Neural crest cell (in vitro differentiated cells): ENCODE measurements around the gene IFI35. TPM values are rescaled to one million over a fixed set of nuclear protein-coding genes. Genes with fewer than 3 reads are reported as not detected.
A peak's percentile ranks its signal among the peaks of the same experiment; 100 is the strongest.

Source experiments
- DNase-seq: peaks from one replicate; pipeline ENCODE4 v3.0.0; 2021; ENCODE audit warnings: low read depth, mixed read lengths, low spot score
- H3K27ac Mint-ChIP-seq: one replicate; pipeline ENCODE4 v1.8.0; 2021; ENCODE audit warnings: mild to moderate bottlenecking, mixed read lengths; ENCODE audit not compliant: unreplicated experiment
- H3K27me3 Mint-ChIP-seq: 2 replicates; pipeline ENCODE4 v1.8.0; 2021; ENCODE audit warnings: low read depth, mild to moderate bottlenecking, mixed read lengths
- H3K36me3 Mint-ChIP-seq: 2 replicates; pipeline ENCODE4 v1.8.0; 2021; ENCODE audit warnings: low read depth, mild to moderate bottlenecking, mixed read lengths
- H3K4me1 Mint-ChIP-seq: 2 replicates; pipeline ENCODE4 v1.8.0; 2021; ENCODE audit warnings: mixed read lengths
- H3K4me3 Mint-ChIP-seq: one replicate; pipeline ENCODE4 v1.8.0; 2021; ENCODE audit warnings: mild to moderate bottlenecking, mixed read lengths
- H3K9me3 Mint-ChIP-seq: 2 replicates; pipeline ENCODE4 v1.8.0; 2021; ENCODE audit warnings: mixed read lengths
- CTCF ChIP-seq: fragments of 200-600 bp; sonication (generic); conservative IDR thresholded peaks from 2 replicates; pipeline ENCODE4 v1.5.0; 2021; ENCODE audit warnings: antibody characterized with exemption, mild to moderate bottlenecking
- total RNA-seq: library from RNA; stranded (reverse); gene quantifications from 2 replicates; pipeline ENCODE4 v1.2.1, GENCODE V29; 2021

The IFI35 gene
- total RNA-seq, 1 donor from 2014 or later: 0.91 TPM

GRCh38 chr17:43030137-43030767, 23.7 kb downstream of the IFI35 start:
- Mint-ChIP-seq H3K27me3 (no peaks in the 10 kb centered on the region), H3K4me3 (no peak overlapping the region), H3K36me3 (no peaks in the 10 kb centered on the region), H3K9me3 (no peaks in the 10 kb centered on the region), H3K27ac (peak overlapping the region; percentile 16), H3K4me1 (peaks cover 54% of the 10 kb centered on the region)
- DNase-seq: no peak
- no peak for TF ChIP-seq CTCF

DNA sequence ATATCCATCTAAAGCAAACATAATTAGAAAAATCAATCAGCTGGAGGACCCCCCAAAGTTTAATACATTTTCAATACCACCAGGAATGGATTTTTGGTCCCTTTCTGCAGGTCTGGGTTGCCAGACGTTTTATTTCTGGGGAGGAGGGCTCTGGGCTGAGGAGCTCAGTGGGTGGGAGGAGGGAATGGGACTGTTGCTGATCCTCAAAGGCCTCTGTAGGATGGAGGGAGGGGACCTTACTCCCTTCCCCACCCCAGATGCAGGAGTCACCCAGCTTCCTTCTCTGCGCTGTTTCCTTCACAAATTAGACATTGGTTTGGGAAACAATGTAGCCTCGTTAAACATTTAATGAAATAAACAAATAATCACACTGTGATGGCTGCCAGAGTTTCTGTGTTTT, 25.1 kb downstream of the IFI35 start:
- Mint-ChIP-seq H3K4me1 (peaks cover 64% of the 10 kb centered on the region), H3K4me3 (no peak overlapping the region), H3K27ac (no peak overlapping the region), H3K27me3 (no peaks in the 10 kb centered on the region), H3K9me3 (no peaks in the 10 kb centered on the region), H3K36me3 (no peaks in the 10 kb centered on the region)
- DNase-seq: no peak
- no peak for TF ChIP-seq CTCF

DNA sequence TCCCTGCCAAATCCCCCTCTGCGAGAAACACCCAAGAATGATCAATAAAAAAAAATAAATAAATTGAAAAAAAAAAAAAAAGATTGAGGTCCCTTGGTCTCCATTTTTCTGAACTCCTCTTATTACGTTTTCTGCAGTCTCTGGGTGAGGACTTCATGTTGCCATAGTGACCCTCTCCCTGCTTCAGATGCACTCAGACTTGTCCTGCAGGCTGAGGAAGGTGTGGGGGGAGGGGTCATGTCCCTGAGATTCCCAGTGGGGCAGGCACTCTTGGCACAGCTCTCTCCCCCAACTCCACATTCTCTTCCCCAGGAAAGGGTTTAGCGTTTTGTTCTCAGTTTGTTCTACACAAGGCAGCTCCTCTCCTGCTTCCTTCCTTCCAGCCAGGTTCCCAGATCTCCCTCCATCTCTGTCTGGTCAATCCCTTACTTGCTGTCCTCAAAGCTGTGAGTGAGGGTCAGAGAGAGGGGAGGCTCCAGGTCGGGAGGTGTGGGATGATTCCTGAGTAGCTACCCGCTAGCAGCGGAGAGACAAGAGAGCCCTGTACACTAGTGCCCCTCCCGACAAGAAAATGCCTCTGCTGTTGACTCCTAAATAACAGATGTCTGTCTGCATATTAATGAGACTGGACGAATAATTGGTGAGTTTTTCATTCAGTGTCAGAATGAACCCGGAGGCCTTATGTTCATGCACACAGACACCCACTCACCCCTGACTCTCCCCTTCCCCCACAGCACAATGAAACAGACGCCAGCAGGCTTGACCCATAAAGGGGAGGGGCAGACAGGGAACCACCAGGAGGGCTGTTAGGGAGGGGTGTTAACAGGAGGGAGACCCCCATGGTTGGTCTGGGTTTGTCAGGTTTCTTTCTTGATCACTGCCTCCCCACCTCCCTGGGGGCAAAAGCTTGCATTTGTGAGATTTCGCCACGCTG, 27.6 kb downstream of the IFI35 start:
- no peaks in the 10 kb centered on the region for H3K36me3 Mint-ChIP-seq
- TF ChIP-seq CTCF: no peak
- peak overlapping the region; percentile 83 for H3K27ac Mint-ChIP-seq
- no peak for DNase-seq
- peak overlapping the region; percentile 84 for H3K4me3 Mint-ChIP-seq
- H3K4me1 Mint-ChIP-seq: peaks cover 58% of the 10 kb centered on the region
- no peaks in the 10 kb centered on the region for H3K9me3 Mint-ChIP-seq
- no peaks in the 10 kb centered on the region for H3K27me3 Mint-ChIP-seq

DNA sequence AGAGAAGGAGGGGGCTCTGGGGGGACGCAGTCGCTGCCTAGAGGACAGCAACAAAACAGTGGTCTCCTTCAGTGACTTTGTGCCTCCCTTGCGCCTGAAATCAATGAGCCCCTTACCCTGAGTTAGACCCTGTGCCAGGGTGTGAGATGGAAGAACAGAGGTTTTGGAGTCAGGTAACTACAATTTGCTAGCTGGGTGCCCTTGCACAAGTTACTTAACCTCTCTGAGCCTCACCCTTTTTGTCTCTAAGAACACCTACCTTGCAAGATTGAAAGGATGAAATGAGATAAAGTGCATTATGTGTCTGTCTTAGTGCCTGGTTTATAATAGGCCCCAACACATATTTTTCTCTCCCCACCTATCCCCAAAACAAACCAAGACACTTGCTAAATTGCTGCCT, 28.3 kb downstream of the IFI35 start:
- Mint-ChIP-seq H3K27ac (peak overlapping the region; percentile 83), H3K27me3 (no peaks in the 10 kb centered on the region), H3K4me1 (peaks cover 62% of the 10 kb centered on the region), H3K9me3 (no peaks in the 10 kb centered on the region), H3K4me3 (peak overlapping the region; percentile 84), H3K36me3 (no peaks in the 10 kb centered on the region)
- DNase-seq: no peak
- TF ChIP-seq CTCF: no peak

DNA sequence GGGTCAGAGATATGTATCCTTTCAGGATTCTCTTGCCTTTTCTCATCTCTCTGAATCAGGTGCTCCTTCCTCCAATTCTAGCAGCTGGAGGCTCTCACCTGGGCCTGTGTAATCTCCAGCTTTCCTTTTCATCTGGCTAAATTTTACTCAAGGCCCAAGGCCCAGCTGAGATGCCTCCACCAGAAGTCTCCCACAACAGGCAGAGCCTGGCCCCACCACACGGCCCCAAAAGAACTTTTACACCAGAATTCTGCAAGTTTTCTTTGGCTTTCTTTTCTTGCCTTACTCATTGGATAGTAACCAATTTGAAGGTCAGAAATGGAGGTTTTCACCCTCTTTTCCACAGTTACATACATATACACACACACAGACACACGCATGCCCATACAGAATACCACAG, 33.1 kb downstream of the IFI35 start:
- H3K9me3 Mint-ChIP-seq: no peaks in the 10 kb centered on the region
- no peak for TF ChIP-seq CTCF
- no peak for DNase-seq
- H3K4me1 Mint-ChIP-seq: peaks cover 57% of the 10 kb centered on the region
- H3K27ac Mint-ChIP-seq: no peak overlapping the region
- no peaks in the 10 kb centered on the region for H3K36me3 Mint-ChIP-seq
- no peak overlapping the region for H3K4me3 Mint-ChIP-seq
- H3K27me3 Mint-ChIP-seq: no peaks in the 10 kb centered on the region
